Neural progenitor cell (in vitro differentiated cells): ENCODE data around the gene NOS1AP. TPM values are rescaled to one million over a fixed set of nuclear protein-coding genes. Genes with fewer than 3 reads are reported as not detected.
A peak's percentile ranks its signal among the peaks of the same experiment; 100 is the strongest.

Experiments
- DNase-seq: peaks from one replicate; pipeline ENCODE4 v3.0.0-alpha.2; 2016; ENCODE audit warnings: low spot score
- H2AFZ ChIP-seq: fragments of 200-600 bp; sonication (generic); replicated peaks from 2 replicates; pipeline ENCODE4 v1.6.1; 2016; ENCODE audit warnings: antibody characterized with exemption
- H3F3A ChIP-seq: fragments of 200-600 bp; sonication (generic); 2 replicates; pipeline ENCODE4 v1.6.1; 2016; ENCODE audit warnings: antibody characterized with exemption, low read depth
- H3K27ac ChIP-seq: fragments of 200-600 bp; sonication (generic); 2 replicates; pipeline ENCODE4 v1.5.1; 2016; ENCODE audit warnings: mild to moderate bottlenecking
- H3K27me3 ChIP-seq: fragments of 200-600 bp; sonication (generic); 2 replicates; pipeline ENCODE4 v1.6.1; 2016; ENCODE audit warnings: mild to moderate bottlenecking, moderate library complexity
- H3K36me3 ChIP-seq: fragments of 200-600 bp; sonication (generic); 2 replicates; pipeline ENCODE4 v1.5.1; 2016
- H3K4me1 ChIP-seq: fragments of 200-600 bp; sonication (generic); 2 replicates; pipeline ENCODE4 v1.6.1; 2016; ENCODE audit warnings: mixed run types
- H3K4me2 ChIP-seq: fragments of 200-600 bp; sonication (generic); 2 replicates; pipeline ENCODE4 v1.6.1; 2016
- H3K4me3 ChIP-seq: fragments of 200-600 bp; sonication (generic); 2 replicates; pipeline ENCODE4 v1.5.1; 2016
- H3K79me2 ChIP-seq: fragments of 200-600 bp; sonication (generic); 2 replicates; pipeline ENCODE4 v1.6.1; 2016; ENCODE audit warnings: low read depth
- H3K9ac ChIP-seq: fragments of 200-600 bp; sonication (generic); 2 replicates; pipeline ENCODE4 v1.6.1; 2016
- H3K9me3 ChIP-seq: fragments of 200-600 bp; sonication (generic); 2 replicates; pipeline ENCODE4 v1.5.1; 2016; ENCODE audit warnings: low read depth
- H4K20me1 ChIP-seq: fragments of 200-600 bp; sonication (generic); 2 replicates; pipeline ENCODE4 v1.6.1; 2016; ENCODE audit warnings: low read depth
- H3K27ac Mint-ChIP-seq: 3 replicates; pipeline ENCODE4 v1.8.0; 2021; ENCODE audit warnings: mixed read lengths
- H3K27me3 Mint-ChIP-seq: 2 replicates; pipeline ENCODE4 v1.8.0; 2022; ENCODE audit warnings: low read depth, mild to moderate bottlenecking, inconsistent platforms, moderate library complexity, mixed read lengths; ENCODE audit not compliant: insufficient read depth
- H3K36me3 Mint-ChIP-seq: 3 replicates; pipeline ENCODE4 v1.8.0; 2021; ENCODE audit warnings: mixed read lengths
- H3K4me1 Mint-ChIP-seq: 3 replicates; pipeline ENCODE4 v1.8.0; 2021; ENCODE audit warnings: mixed read lengths
- H3K4me3 Mint-ChIP-seq: 3 replicates; pipeline ENCODE4 v1.8.0; 2021; ENCODE audit warnings: mild to moderate bottlenecking, moderate library complexity, mixed read lengths
- H3K9me3 Mint-ChIP-seq: 3 replicates; pipeline ENCODE4 v1.8.0; 2020; ENCODE audit warnings: mixed read lengths
- CTCF ChIP-seq: fragments of 200-600 bp; sonication (generic); IDR thresholded peaks from 2 replicates; pipeline ENCODE4 v1.5.1; 2017; ENCODE audit warnings: antibody characterized with exemption, mild to moderate bottlenecking
- EZH2 ChIP-seq: fragments of 200-600 bp; sonication (generic); IDR thresholded peaks from 2 replicates; pipeline ENCODE4 v1.6.1; 2017; ENCODE audit warnings: antibody characterized with exemption, mild to moderate bottlenecking, moderate library complexity
- EZH2phosphoT487 ChIP-seq: fragments of 200-600 bp; sonication (generic); IDR thresholded peaks from 2 replicates; pipeline ENCODE4 v1.6.1; 2017; ENCODE audit warnings: antibody characterized with exemption
- total RNA-seq: library from RNA; depleted of rRNA; stranded (reverse); fragments of >200 nt; gene quantifications from 2 replicates; pipeline ENCODE4 v1.2.3, GENCODE V29; 2015; ENCODE audit warnings: low replicate concordance

Gene NOS1AP
- total RNA-seq, 1 donor from 2014 or later, result 2.4 TPM

- H3F3A ChIP-seq, result no peaks in the 10 kb centered on the region
- Mint-ChIP-seq H3K27me3 (no peaks in the 10 kb centered on the region), H3K27ac (peak overlapping the region; percentile 1)
Measured at GRCh38 chr1:162353078-162353477, 283.6 kb downstream of the NOS1AP start.

GRCh38 chr1:162353702-162354101, 284.2 kb downstream of the NOS1AP start:
- no peak overlapping the region for H3K27ac ChIP-seq
- H3K36me3 Mint-ChIP-seq, result peaks cover 44% of the 10 kb centered on the region
- H3K36me3 ChIP-seq, result no peaks in the 10 kb centered on the region
- no peak overlapping the region for H3K4me3 Mint-ChIP-seq
- no peaks in the 10 kb centered on the region for H3K27me3 Mint-ChIP-seq
- H3K4me2 ChIP-seq, result no peak overlapping the region
- H3K4me1 Mint-ChIP-seq, result peaks cover 17% of the 10 kb centered on the region
- TF ChIP-seq EZH2phosphoT487, result no peak
- no peak for TF ChIP-seq CTCF
- no peak for TF ChIP-seq EZH2
- H4K20me1 ChIP-seq, result no peaks in the 10 kb centered on the region
- DNase-seq, result no peak
- H3K27me3 ChIP-seq, result no peaks in the 10 kb centered on the region
- no peaks in the 10 kb centered on the region for H3K79me2 ChIP-seq
- no peak overlapping the region for H3K27ac Mint-ChIP-seq
- no peaks in the 10 kb centered on the region for H3F3A ChIP-seq
- H3K9me3 Mint-ChIP-seq, result no peaks in the 10 kb centered on the region
- no peak overlapping the region for H3K4me3 ChIP-seq
- no peak overlapping the region for H2AFZ ChIP-seq
- H3K9ac ChIP-seq, result no peak overlapping the region
- H3K4me1 ChIP-seq, result no peaks in the 10 kb centered on the region
- no peaks in the 10 kb centered on the region for H3K9me3 ChIP-seq

More at GRCh38 chr1:162353078-162353477, 283.6 kb downstream of the NOS1AP start:
- no peaks in the 10 kb centered on the region for H4K20me1 ChIP-seq
- TF ChIP-seq CTCF, result no peak
- no peak for TF ChIP-seq EZH2
- TF ChIP-seq EZH2phosphoT487, result no peak
- no peaks in the 10 kb centered on the region for H3K36me3 ChIP-seq
- no peak overlapping the region for H3K27ac ChIP-seq
- no peaks in the 10 kb centered on the region for H3K4me1 ChIP-seq
- H3K4me3 ChIP-seq, result no peak overlapping the region
- H3K79me2 ChIP-seq, result no peaks in the 10 kb centered on the region
- H3K9me3 ChIP-seq, result no peaks in the 10 kb centered on the region
- H3K4me1 Mint-ChIP-seq, result peaks cover 14% of the 10 kb centered on the region
- H3K4me3 Mint-ChIP-seq, result no peak overlapping the region
- H3K36me3 Mint-ChIP-seq, result peaks cover 41% of the 10 kb centered on the region
- H3K27me3 ChIP-seq, result no peaks in the 10 kb centered on the region
- no peak overlapping the region for H3K4me2 ChIP-seq
- H2AFZ ChIP-seq, result no peak overlapping the region
- DNase-seq, result no peak
- H3K9ac ChIP-seq, result no peak overlapping the region
- no peaks in the 10 kb centered on the region for H3K9me3 Mint-ChIP-seq

GRCh38 chr1:162357681-162358266, 288.3 kb downstream of the NOS1AP start:
- Histone ChIP-seq H3K4me3 (no peak overlapping the region), H2AFZ (no peak overlapping the region), H3K36me3 (no peaks in the 10 kb centered on the region), H3K27me3 (no peaks in the 10 kb centered on the region), H3K27ac (no peak overlapping the region), H3K79me2 (no peaks in the 10 kb centered on the region), H3K9me3 (no peaks in the 10 kb centered on the region), H3K9ac (no peak overlapping the region), H3F3A (no peaks in the 10 kb centered on the region), H3K4me1 (no peaks in the 10 kb centered on the region), H3K4me2 (no peak overlapping the region), H4K20me1 (no peaks in the 10 kb centered on the region)
- no peak for TF ChIP-seq EZH2phosphoT487
- peak; percentile 75 for TF ChIP-seq CTCF
- TF ChIP-seq EZH2, result no peak
- Mint-ChIP-seq H3K9me3 (no peaks in the 10 kb centered on the region), H3K4me1 (peaks cover 22% of the 10 kb centered on the region), H3K36me3 (peaks cover 52% of the 10 kb centered on the region), H3K27ac (no peak overlapping the region), H3K4me3 (no peak overlapping the region), H3K27me3 (peaks cover 2% of the 10 kb centered on the region)
- DNase-seq, result peak; percentile 79
